Peyer's patch (tissue), 4 donors: ENCODE results near the gene HNRNPA2B1. TPM values are rescaled to one million over a fixed set of nuclear protein-coding genes. Genes with fewer than 3 reads are reported as not detected.

Experiments used
- DNase-seq, 3 donors: peaks; one replicate each; pipeline ENCODE4 v3.0.0-alpha.2; 2017 to 2019
- H3K27ac ChIP-seq, 4 donors: fragments of 200-600 bp; sonication (generic); one replicate each; pipeline ENCODE4 v1.5.1; 2016 to 2019
- H3K27me3 ChIP-seq, 2 donors: fragments of 200-600 bp; sonication (generic); one replicate each; pipeline ENCODE4 v1.5.1; 2019
- H3K36me3 ChIP-seq, 3 donors: fragments of 200-600 bp; sonication (generic); one replicate each; pipeline ENCODE4 v1.5.1; 2016 to 2019
- H3K4me1 ChIP-seq, 4 donors: fragments of 200-600 bp; sonication (generic); one replicate each; pipeline ENCODE4 v1.5.1; 2016 to 2019
- H3K4me3 ChIP-seq, 4 donors: fragments of 200-600 bp; sonication (generic); 1 replicate in 3 of 4; 2 replicates in 1 of 4; pipeline ENCODE4 v1.5.1; 2016 to 2019; ENCODE audit warnings: mild to moderate bottlenecking in 1 of 4
- H3K9me3 ChIP-seq, 4 donors: fragments of 200-600 bp; sonication (generic); one replicate each; pipeline ENCODE4 v1.5.1; 2016 to 2019; ENCODE audit warnings: mild to moderate bottlenecking in 1 of 4
- POLR2A ChIP-seq, 2 donors: fragments of 450-650 bp; IDR thresholded peaks; one replicate each; pipeline ENCODE4 v1.5.1; 2017; ENCODE audit warnings: antibody characterized with exemption in 2 of 2, mild to moderate bottlenecking in 2 of 2, moderate library complexity in 2 of 2
- total RNA-seq, 4 donors: library from RNA; depleted of rRNA; stranded (reverse); fragments of >200 nt; gene quantifications; one replicate each; pipeline ENCODE4 v1.1.0, GENCODE V29; 2016
- TF ChIP-seq, protein P1 (sequence below), 6 experiments: fragments of 450-650 bp in 4 of 6; fragments of 200-600 bp in 2 of 6; sonication (generic) in 1 of 6; IDR thresholded peaks; one replicate each; pipeline ENCODE4 v1.5.1; 2017 to 2019; ENCODE audit warnings: antibody characterized with exemption in 6 of 6, mild to moderate bottlenecking in 3 of 6, moderate library complexity in 1 of 6

The HNRNPA2B1 gene
- total RNA-seq, 4 donors from 2014 or later = 184 to 526 (median 228) TPM

DNA sequence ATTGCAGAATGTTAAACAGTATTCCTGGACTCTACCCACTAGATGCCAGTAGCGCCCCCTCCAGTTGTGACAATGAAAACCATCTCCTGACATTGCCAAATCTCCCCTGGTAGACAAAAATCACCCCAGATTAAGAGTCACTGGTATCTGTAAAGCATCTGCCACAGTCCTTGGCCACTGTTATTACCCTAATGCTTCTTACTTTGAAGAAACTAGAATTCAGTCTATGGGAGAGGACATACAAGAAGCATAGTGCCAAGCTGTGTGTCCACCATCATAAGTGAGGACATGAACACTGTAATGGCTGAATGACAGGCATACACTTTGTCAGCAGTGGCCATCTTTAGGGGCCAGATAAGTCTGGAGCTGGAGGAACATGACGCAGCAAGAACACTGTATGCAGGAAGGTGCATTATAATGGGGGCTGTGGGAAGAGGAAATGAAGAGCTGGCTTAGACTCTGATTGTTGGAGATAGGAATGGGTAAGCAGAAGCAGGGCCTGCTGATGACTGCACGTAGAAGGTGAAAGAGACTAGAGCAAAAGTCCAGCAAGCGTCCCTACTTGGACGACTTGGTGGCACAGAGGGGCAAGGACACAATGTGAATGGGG is 33.5 kb upstream of the HNRNPA2B1 start:
- no peak for DNase-seq
- H3K36me3 ChIP-seq = no peaks in the 10 kb centered on the region
- H3K27me3 ChIP-seq = no peaks in the 10 kb centered on the region
- no peaks in the 10 kb centered on the region for H3K4me1 ChIP-seq
- H3K27ac ChIP-seq = no peak overlapping the region
- no peak overlapping the region for H3K4me3 ChIP-seq
- H3K9me3 ChIP-seq = no peaks in the 10 kb centered on the region
- no peak for TF ChIP-seq POLR2A (IDR thresholded peaks at IDR 0.05)
- TF ChIP-seq, protein P1, sequence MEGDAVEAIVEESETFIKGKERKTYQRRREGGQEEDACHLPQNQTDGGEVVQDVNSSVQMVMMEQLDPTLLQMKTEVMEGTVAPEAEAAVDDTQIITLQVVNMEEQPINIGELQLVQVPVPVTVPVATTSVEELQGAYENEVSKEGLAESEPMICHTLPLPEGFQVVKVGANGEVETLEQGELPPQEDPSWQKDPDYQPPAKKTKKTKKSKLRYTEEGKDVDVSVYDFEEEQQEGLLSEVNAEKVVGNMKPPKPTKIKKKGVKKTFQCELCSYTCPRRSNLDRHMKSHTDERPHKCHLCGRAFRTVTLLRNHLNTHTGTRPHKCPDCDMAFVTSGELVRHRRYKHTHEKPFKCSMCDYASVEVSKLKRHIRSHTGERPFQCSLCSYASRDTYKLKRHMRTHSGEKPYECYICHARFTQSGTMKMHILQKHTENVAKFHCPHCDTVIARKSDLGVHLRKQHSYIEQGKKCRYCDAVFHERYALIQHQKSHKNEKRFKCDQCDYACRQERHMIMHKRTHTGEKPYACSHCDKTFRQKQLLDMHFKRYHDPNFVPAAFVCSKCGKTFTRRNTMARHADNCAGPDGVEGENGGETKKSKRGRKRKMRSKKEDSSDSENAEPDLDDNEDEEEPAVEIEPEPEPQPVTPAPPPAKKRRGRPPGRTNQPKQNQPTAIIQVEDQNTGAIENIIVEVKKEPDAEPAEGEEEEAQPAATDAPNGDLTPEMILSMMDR (IDR thresholded peaks at IDR 0.05) = no peak

DNA sequence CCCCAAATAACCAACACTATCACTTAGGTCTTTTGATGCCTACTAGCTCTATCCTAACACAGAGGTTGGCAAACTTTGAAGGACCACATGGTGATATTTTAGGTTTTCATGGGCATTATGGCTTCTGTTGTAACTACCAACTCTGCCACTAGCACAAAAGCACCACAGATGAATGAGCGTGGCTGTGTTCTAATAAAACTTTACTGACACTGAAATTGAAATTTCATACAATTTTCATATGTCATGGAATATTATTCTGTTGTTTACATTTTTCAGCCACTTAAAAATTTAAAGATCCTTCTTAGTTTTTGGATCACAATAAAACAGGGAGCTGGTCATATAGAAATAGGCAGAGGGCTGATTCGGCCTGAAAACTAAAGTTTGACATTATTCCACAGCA is 27.4 kb upstream of the HNRNPA2B1 start:
- H3K4me3 ChIP-seq = no peak overlapping the region
- no peaks in the 10 kb centered on the region for H3K9me3 ChIP-seq
- DNase-seq = no peak
- H3K36me3 ChIP-seq = no peaks in the 10 kb centered on the region
- H3K27ac ChIP-seq = no peak overlapping the region
- H3K4me1 ChIP-seq = no peaks in the 10 kb centered on the region
- TF ChIP-seq, protein P1 (IDR thresholded peaks at IDR 0.05) = no peak
- TF ChIP-seq POLR2A (IDR thresholded peaks at IDR 0.05) = no peak
- no peaks in the 10 kb centered on the region for H3K27me3 ChIP-seq

DNA sequence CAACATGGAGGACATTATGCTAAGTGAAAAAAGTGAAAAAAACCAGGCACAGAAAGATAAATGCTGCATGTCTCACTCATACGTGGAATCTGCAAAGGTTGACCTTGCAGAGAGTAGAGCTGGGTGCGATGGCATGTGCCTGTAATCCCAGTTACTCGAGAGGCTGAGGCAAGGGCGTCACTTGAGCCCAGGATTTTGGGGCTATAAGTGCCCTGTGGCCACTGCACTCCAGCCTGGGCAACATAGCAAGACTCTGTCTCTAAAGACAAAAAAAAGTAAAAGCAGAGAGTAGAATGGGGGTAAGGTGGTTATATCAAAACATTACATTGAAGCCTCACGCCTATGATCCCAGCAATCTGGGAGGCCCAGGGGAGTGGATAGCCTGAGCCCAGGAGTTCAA is 23.8 kb upstream of the HNRNPA2B1 start:
- H3K27ac ChIP-seq = no peak overlapping the region
- no peak overlapping the region for H3K4me3 ChIP-seq
- TF ChIP-seq, protein P1 (IDR thresholded peaks at IDR 0.05) = no peak
- TF ChIP-seq POLR2A (IDR thresholded peaks at IDR 0.05) = no peak
- DNase-seq = no peak
- H3K27me3 ChIP-seq = no peaks in the 10 kb centered on the region
- no peaks in the 10 kb centered on the region for H3K36me3 ChIP-seq
- no peaks in the 10 kb centered on the region for H3K4me1 ChIP-seq
- no peaks in the 10 kb centered on the region for H3K9me3 ChIP-seq

DNA sequence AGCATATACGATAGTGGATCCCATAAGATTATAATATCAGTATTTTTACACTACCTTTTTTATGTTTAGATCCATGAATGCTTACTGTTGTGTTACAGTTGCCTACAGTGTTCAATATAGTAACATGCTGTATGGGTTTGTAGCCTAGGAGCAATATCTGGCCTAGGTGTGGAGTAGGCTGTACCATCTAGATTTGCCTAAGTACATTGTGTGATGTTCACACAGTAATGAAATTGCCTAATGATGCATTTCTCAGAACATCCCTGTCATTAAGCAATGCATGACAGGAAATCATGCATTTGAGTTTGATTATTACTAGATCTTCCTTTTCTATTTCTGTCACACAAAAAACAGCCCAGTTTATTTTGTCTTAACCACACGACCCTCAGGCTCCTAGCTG is 15.5 kb upstream of the HNRNPA2B1 start:
- Histone ChIP-seq H3K9me3 (no peaks in the 10 kb centered on the region), H3K4me1 (no peaks in the 10 kb centered on the region), H3K4me3 (no peak overlapping the region), H3K36me3 (peaks cover 0 to 19% (median 0%) of the 10 kb centered on the region in 3 donors), H3K27me3 (no peaks in the 10 kb centered on the region), H3K27ac (no peak overlapping the region)
- TF ChIP-seq, protein P1 (IDR thresholded peaks at IDR 0.05) = no peak
- no peak for TF ChIP-seq POLR2A (IDR thresholded peaks at IDR 0.05)
- DNase-seq = no peak

DNA sequence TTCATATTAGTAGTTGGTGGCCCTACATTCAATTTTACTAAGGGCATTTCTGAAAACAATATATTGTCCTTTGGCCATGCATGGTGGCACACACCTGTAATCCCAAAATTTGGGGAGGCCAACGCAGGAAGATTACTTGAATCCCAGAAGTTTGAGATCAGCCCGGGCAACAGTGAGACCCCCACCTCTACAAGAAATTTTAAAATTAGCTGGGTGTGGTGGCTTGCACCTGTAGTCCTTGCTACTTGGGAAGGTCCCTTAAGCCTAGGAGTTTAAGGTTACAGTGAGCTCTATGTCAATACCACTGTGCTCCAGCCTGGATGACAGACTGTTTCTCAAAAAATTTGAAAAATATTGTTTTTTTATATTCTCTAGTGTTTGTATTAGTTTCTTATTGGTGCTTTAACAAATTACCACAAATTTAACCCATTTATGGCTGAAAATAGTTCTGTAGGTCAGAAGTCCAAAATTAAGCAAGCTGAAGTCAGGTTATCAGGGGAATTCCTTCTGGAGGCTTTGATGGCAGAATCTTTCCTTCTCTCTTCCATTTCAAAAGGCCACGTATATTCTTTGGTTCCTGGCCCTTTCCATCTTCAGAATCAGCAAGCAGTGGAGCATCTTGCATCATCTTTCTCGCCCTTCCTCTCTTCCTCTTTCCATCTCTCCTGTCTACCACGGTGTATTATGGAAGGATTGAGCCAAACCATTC is 13.4 kb upstream of the HNRNPA2B1 start:
- DNase-seq = no peak
- H3K9me3 ChIP-seq = no peaks in the 10 kb centered on the region
- TF ChIP-seq, protein P1 (IDR thresholded peaks at IDR 0.05) = no peak
- no peak for TF ChIP-seq POLR2A (IDR thresholded peaks at IDR 0.05)
- no peak overlapping the region for H3K4me3 ChIP-seq
- H3K27me3 ChIP-seq = no peaks in the 10 kb centered on the region
- H3K27ac ChIP-seq = no peak overlapping the region
- H3K4me1 ChIP-seq = peaks cover 0 to 4% (median 0%) of the 10 kb centered on the region in 4 donors
- peaks cover 0 to 40% (median 0%) of the 10 kb centered on the region in 3 donors for H3K36me3 ChIP-seq
